Stimulated activated CD4-positive, alpha-beta T cell treated with anti-CD3 and anti-CD28 coated beads, Interleukin-4, amount 100 ng/mL, for 1 hour (primary cell): ENCODE data around the gene ACE.

ENCODE experiments used
- DNase-seq: peaks from one replicate; pipeline ENCODE4 v3.0.0-alpha.2; 2020

Gene ACE

DNA sequence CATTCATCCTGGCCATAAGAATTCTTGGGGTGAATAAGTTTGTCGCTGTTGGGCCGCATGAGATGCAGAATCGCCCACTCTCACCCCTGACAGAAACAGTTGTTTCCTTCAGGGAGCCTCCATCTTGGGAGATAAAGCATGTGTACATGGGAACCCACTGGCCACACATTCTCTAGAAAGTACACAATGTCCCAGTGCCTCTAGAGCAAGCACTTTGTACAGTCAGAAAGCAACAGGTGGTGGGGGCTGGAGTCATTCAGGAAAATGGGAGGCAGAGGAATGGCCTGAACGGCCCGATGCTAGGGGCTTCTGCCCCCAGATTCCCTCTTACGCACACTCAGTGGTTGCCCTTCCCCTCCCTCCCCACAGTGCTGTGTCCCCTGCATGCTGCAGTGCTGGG lies 16.1 kb downstream of the ACE start:
- no peak for DNase-seq

DNA sequence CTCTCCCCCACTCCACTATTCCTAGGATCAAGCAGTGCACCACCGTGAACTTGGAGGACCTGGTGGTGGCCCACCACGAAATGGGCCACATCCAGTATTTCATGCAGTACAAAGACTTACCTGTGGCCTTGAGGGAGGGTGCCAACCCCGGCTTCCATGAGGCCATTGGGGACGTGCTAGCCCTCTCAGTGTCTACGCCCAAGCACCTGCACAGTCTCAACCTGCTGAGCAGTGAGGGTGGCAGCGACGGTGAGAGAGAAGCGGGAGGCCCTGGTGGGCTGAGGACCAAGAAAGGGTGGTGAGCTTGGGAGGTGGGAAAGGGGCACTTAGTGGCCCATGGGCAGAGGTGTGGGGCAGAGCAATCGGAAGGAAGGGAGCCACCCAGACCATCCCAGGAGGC lies 16.6 kb downstream of the ACE start:
- no peak for DNase-seq

DNA sequence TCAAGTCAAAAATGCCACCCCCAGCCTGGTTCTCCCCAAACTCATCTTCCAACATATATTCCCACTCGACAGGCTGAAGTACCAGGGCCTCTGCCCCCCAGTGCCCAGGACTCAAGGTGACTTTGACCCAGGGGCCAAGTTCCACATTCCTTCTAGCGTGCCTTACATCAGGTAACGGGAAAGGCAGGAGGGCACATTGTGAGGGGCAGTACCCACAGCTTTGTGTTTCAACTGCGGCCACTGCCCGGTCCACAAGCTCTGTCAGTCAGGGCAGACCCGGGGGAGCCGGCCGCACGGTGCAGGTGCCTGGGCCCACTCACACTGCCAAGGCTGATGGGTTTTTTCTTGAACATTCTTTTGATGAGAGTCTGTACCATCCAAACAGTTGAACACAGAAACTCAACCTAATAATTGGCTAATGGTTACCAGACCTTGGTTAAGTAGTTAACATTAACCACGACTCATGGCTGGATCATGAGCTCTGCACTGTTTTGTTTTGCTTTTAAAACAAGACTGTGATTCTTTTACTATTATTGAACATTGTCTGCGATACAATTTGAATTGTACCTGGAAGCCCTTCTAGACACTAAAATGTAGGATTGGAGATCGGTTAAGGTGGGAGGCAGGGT lies 17.6 kb downstream of the ACE start:
- DNase-seq, result no peak

DNA sequence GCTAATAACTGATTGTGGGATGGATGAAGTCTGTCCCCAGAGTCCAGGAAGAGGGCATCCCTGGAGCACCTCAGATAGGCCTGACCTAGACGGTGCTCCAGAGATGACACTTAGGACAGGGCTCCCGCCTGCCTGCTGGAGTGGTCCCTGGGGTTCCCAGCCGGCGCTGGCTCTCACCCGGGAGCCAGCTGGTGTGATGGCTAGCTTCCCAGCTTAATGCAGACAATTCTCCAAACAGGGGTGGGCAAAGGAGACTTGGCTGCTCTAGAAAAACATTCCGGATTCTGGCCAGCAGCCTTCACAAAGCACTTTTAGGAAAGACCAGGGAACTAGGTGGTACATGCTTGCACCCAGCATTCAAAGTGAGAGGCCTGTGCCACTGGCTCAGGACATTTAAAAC lies 18.6 kb downstream of the ACE start:
- DNase-seq, result no peak

DNA sequence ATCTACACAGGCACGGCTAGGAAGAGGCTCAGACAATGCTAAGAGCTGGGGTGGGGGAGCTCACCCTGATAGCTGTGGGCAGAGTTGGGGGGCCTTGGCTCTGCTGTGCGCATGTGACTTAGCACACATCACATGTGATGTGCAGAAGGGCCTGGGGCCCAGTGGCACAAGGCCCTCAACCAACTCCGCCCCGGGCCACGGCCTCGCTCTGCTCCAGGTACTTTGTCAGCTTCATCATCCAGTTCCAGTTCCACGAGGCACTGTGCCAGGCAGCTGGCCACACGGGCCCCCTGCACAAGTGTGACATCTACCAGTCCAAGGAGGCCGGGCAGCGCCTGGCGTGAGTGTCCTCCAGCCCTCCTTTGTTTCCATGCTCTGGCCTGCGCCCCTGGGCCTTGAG lies 19.3 kb downstream of the ACE start:
- DNase-seq, result no peak

DNA sequence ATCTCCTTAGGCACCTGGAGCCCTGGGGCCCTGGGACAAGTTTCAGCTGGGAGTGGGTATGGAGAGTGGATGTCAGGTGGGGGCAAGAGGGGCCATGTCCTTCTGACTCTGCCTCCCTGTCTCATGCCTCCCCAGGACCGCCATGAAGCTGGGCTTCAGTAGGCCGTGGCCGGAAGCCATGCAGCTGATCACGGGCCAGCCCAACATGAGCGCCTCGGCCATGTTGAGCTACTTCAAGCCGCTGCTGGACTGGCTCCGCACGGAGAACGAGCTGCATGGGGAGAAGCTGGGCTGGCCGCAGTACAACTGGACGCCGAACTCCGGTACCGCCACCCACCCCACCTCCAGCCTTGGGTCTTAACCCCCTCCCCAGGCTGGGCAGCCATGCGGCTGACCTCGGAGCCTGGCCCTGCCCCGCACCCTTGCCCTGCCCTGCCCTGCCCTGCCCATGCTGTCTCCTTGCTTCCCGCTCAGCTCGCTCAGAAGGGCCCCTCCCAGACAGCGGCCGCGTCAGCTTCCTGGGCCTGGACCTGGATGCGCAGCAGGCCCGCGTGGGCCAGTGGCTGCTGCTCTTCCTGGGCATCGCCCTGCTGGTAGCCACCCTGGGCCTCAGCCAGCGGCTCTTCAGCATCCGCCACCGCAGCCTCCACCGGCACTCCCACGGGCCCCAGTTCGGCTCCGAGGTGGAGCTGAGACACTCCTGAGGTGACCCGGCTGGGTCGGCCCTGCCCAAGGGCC lies 20.0 kb downstream of the ACE start:
- no peak for DNase-seq

DNA sequence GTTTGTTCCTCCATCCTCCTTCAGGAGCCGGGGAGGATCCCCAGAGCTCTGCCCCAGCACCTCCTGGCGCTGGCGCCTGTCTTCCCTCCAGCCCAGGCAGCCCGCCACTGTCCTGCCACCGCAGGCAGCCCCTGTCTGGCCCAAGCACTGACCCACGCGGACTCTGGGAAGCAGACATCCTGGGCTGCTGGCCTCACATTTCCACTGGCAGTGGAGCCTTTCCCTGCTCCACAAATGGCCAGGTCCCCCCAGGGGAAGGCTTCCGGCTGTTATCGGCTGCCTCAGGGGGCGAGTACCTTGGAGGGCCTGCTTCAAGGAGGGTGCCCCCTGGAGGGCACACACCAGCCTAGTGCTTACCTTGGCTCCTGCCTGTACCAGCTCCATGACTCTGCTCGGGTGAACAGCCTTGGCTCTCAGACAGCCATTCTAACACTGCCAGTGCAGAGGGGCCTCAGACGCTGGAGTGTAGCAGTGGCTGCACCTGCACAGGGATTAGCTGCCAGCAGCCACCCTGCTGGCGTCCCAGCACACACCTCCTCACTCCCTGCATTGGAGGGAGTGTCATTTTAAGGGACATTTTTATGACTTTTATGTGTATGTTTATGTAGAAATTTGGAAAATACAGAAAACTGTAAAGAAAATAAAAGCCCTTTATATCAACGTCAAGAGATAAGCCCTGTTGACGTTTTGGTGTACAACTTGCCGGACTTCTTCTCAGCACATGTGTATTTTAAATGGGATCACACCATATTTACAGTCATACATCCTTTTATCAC lies 21.0 kb downstream of the ACE start:
- no peak for DNase-seq

DNA sequence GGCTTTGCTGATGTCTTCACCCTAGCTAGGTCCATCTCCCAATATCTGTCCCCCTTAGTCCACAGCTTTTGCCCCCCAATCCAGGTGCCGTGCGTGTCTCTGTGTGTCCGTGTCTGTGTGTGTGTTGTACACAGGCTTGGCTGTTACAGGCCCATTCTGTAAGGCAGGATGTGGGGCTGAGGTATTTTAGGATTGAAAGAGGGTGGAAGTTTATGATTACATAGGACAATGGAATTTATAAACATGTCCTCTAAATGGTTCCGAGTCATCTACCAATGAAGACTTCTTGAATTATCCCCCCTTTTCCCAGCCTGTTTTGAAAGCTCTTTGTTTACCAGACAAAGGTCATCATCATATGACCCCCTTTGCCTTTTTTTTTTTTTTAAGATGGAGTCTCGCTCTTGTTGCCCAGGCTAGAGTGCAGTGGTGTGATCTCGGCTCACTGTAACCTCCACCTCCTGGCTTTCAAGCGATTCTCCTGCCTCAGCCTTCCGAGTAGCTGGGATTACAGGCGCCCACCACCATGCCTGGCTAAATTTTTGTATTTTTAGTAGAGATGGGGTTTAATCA lies 21.9 kb downstream of the ACE start:
- no peak for DNase-seq

DNA sequence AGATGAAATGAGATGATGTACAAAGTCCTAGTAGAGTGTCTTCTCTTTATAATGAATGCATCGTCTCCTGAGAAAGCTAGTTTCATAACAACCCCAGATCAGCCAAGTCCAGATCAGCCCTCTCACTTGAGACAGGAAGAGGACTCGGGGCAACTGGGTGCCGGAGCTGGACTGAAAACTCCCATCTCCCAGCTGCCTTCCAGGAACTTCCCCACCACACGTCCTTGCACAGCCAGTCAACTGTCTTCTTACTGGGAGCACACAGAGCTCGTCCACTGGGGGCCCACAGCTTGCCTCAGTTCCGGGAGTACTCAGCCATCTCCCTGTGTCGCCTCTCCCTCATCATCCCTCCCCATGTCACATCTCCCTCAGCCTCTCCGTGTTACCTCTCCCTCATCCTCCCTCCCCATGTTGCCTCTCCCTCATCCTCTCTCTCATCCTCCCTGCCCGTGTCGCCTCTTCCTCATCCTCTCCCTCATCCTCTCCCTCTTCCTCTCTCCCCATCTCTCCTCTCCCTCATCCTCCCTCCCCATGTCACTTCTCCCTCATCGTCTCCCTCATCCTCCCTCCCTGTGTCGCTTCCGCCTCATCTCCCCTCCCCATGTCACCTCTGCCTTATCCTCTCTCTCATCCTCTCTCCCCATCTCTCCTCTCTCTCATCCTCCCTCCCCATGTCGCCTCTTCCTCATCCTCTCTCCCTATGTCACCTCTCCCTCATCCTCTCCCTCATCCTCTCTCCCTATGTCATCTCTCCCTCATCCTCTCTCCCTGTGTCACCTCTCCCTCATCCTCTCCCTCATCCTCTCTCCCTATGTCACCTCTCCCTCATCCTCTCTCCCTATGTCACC lies 23.9 kb downstream of the ACE start:
- DNase-seq, result no peak

DNA sequence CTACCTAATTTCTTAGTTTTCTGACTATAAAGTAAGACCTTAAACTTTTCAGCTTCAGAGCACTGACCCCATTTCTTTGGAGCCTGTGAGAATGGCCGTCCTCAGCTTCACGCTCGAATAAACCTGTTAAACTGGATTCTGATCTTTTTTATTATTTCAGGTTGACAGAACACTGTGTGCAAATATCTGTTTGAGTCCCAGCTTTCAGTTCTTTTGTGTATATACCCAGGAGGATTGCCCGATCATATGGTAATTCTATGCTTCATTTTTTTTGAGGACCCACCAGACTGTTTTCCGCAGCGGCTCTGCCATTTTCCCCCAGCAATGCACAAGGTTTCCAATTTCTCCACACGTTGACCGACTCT lies 26.5 kb downstream of the ACE start:
- no peak for DNase-seq

DNA sequence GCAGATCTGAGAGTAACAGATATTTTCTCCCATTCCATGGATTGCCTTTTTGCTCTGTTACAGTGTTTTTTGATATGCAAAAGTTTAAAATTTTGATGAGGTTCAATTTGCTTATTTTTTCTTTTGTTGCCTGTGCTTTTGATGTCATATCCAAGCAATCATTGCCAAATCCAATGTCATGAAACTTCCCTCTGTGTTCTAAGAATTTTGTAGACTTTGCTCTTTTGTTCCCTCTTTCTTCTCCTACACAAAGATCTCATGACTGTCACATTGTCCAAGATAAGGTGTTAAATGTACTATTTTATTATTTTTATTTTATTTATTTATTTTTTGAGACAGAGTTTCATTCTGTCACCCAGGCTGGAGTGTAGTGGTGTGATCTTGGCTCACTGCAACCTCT lies 27.4 kb downstream of the ACE start:
- no peak for DNase-seq

DNA sequence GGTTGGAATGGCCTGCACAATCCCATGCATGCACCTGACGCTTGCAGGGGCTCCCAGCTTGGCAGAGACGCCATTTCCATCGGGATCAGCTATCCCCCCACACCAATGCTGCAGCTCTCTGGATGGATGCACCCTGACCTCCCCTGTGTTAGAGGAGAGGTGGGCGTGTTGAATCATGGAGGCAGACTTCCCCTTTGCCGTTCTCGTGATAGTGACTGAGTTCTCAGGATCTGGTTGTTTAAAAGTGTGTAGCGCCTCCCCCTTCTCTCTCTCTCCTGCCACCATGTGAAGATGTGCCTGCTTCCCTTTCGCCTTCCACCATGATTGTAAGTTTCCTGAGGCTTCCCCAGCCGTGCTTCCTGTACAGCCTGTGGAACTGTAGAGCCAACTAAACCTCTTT lies 28.5 kb downstream of the ACE start:
- DNase-seq, result no peak

DNA sequence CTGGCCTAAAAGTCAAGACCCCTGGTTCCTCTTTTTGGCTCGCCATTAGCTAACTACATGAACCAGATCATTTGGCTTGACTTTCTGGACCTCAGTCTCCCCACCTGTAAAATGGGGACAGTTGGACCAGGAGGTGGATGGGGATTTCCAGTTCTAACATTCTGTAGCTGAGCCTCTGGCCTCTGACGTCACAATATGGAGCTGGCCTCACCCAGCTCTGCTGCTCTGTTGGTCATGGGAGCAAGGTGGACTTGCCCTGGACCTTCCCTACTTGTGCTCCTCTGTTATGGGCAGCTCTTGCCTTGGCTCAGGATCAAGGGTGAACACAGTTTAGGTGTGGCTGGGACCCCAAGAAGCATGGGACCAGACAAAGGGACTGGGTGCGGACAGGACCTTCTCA lies 29.8 kb downstream of the ACE start:
- no peak for DNase-seq

DNA sequence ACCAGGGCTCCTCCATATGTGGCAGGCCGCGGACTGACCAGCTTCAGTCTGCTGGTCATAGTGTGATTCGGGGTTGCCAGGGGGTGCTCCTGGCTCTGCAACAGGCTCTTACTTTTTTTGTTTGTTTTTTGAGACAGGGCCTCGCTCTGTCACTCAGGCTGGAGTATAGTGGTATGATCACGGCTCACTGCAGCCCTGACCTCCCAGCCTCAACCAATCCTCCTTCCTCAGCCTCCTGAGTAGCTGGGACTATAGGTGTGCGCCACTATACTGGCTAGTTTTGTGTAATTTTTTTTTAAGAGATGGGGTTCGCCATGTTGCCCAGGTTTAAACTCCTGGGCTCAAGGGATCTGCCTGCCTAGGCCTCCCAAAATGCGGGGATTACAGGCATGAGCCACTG lies 34.5 kb downstream of the ACE start:
- DNase-seq, result no peak

DNA sequence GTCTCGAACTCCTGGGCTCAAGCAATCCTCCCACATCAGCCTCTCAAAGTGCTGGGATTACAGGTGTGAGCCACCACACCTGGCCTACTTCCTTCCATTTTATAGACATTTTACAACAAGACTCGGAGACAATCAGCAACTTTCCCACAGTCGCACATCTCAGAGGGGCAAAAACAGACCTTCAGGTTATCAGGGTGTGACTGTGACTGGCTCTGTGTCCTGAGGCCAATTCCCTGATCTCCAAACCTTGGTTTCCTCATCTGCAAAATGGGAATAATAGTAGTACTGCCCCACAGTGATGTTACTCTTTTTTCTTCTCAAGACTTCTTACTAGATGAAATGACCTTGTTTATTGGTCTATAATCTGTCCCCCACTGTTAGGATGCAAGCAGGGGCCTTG lies 35.5 kb downstream of the ACE start:
- DNase-seq, result no peak

DNA sequence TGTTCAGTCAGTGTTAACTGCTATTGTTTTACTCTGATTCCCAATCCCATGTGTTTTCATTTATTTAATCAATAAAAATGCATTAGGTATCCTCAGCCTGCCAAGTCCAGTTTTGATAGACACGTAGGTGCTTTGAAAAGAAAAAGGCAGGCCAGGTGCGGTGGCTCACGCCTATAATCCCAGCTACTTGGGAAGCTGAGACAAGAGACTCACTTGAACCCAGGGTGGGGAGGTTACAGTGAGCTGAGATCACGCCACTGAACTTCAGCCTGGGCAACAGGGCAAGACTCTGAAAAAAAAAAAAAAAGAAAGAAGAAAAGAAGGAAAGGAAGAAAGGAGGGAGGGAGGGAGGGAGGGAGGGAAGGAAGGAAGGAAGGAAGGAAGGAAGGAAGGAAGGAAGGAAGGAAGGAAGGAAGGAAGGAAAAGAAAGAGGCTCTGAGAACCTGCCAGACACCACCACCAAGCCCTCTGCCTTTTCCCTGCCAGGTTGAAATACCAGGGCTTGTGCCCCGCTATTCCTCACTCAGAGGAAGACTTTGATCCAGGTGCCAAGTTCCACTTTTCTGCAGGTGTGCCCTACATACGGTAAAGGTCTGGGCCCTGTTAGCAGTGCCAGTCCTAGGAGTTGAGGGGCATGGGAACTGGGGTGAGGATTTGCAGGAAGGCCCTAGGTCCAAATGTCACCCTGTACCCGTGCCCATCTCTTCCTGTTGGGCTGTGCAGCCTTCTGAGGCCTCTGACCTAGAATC lies 36.2 kb downstream of the ACE start:
- DNase-seq, result no peak

DNA sequence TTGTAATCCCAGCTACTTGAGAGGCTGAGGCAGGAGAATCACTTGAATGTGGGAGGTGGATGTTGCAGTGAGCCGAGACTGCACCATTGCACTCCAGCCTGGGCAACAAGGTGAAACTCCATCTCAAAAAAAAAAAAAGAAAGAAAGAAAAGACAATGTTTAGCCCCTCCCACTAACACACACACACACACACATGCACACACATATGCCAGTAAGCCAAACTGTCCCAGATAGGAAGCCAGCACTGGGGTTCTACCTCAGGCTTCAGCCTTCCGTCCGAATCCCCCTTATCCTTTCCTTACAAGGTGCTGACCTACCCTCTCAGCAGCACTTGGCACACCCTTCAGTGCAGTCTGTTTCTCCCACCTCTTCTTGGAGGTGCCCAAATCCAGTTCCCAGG lies 37.6 kb downstream of the ACE start:
- DNase-seq, result no peak

DNA sequence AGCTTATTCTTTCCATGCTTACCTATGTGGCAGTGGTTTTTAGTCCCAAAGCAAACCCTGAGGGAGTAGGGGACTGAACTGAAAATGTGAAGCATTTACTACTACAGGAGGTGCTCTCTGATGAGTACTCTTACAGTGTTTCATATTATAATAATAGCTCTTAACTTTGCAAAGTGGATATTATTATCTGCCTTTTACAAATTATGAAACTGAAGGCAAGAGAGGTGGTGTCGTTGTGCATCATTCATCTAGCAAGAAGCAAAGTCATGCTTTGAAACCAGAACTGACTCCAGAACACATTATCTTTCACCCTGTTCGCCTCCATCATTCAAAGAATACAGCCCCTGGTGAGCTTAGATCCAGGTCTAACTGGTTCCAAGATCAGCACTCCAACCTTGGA lies 38.1 kb downstream of the ACE start:
- no peak for DNase-seq

DNA sequence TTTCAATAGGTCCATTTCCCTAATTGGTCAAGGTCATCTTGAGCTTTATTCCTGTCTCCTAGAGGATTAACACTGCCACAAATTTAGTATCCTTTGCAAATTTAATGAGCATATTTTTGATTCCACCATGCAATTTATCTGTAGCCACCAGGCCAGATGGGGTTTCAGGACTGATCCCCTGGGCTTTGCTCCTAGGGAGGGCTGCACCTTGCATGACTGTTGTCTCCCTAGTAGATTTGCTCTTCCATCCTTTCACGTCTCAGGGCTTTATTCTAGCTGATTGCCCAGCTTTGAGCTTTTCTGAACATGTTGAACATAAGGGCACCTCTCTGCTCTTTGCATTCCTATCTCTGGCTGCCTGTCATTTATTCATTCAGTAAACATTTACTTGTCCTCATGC lies 38.6 kb downstream of the ACE start:
- no peak for DNase-seq

DNA sequence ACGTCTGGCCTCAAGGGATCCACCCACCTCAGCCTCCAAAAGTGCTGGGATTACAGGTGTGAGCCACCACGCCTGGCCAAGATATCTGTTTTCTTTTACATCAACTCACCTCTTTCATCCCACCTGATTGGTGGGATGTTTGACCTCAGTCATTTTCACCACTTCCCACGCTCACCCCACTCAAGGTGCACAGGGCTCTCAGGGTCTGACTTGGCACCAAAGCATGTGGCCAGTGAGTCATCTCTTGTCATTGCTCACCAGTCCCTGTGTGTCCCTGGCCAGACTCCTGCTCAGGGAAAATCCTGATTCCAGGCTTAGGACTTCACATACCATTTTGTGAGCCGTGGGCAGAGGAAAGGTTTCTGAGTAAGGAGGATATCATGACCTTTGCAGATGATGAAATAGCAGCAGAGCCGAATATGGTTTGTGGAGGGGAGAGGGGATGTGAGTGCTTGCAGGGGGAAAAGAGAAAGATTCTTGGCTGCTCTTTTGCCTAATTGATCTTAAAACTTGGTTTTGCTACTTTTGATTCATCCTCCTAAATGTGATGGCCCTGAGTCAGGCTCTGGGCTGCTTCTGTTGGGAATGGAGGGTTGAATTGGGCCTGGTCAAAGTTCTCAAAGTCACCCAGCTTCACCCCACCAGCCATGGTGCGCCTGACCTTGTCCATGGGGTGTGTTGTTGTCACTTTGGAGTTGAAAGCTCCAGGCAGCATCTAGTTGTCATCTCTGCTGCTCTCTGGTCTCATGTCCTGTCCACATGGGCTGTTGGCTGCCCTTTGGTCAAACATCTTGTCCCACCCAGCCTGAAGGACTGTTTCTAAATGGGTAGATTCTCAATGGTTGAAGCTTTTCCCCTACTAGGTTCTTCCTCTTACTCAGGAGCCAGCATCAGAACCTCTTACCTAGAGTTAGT lies 40.3 kb downstream of the ACE start:
- no peak for DNase-seq
